GM21786 (cell line): ENCODE data around the gene IFI27L1.

Experiments
- ATAC-seq: cut with Tn5 transposase; IDR thresholded peaks from one replicate; pipeline ENCODE4 v1.9.1; 2021; ENCODE audit not compliant: unreplicated experiment

Gene IFI27L1

DNA sequence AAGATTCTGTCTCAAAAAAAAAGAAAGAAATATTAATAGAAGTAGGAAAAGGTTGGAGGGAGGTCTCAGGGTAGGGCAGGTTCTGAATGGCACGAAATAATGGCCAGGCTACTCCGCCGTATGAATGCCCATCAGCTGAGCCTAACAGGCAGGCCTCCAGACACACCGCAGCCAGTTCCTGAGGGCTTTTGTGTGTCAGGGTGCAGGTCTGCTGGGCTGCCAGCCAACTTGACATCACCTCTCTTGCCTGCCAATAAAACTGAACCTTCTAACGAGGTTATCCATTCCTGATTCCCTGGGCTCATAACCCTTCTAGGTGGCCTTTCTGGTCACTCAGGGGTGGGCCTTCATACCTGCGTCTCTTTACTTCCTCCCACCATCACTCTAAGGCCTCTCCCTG, 32.4 kb downstream of the IFI27L1 start:
- no peak for ATAC-seq

DNA sequence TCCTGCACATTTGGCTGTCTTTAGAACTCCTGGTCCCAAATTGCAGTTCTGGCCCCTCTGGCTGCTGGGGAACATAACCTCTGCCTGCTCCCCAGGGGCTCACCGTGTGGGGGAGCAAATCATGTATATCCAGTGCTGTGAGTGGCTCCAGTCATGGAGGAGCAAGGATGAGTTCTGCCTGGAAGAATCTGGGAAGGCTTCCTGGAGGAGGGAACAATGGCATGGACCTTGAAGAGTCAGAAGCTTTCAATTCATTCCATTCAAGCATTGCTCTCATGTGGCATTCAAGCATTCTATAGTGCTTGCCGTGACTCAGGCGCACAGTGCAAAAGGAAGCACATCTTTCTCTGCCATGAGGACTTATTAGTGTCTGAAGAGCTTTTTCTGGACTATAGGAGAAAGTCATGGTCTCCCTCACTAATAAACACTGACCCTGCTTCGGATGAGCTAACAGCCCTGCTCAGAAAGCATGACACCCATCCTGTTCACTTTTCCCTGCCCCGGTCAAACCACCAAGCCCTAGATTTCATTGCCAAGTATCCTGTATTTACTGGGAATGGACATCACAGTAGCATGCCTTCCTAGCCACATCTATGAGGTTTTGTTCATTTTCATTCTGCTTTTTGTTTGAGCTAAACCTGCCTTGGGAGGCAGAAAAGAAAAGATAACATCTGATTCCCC, 32.9 kb downstream of the IFI27L1 start:
- ATAC-seq, result no peak

DNA sequence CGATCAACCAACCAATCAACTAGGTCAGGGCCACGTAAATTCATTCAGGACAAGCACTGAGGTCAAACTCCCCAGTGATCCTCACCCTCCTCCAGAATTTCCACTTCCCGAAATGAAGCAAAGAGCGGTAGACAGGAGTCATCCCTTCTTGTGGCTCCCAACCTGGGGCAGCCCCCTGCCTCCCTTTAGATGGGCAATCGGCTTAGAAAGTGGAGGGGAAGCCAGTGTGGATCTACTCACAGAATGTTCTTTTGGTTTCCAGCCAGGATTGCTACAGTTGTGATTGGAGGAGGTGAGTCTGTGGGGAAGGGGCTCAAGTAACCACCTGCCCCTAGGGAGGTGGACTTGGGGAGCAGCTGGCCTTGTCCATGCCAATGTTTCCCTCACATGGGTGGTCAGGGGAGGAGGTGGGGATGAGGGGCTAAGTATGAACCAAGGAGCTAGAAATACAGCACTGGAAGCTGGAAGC, 33.5 kb downstream of the IFI27L1 start:
- no peak for ATAC-seq

DNA sequence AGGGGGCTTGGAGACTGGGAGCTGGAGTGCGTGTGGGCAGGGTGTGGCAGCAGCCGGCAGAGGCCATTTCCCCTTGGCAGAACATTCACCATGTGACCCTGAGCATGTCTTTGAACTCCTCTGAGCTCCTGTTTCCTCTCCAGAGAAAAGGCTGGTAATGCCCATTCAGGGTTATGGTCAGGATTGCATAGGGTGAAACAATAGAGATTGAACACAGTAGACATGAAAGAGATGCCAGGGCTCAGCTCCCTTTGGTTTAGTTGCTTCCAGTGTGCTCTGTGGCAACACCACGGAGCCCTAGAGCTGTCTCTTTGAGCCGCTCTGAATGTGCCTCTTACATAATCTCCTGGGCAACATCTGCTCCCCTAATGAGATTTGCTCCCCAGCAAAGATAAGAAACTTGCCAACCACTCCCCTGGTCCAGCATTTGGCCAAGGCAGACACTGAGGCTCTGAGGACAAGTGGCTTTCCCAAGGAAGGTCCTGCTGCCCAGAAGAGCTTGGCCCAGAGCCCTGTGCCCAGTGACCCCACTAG, 34.0 kb downstream of the IFI27L1 start:
- ATAC-seq, result no peak

DNA sequence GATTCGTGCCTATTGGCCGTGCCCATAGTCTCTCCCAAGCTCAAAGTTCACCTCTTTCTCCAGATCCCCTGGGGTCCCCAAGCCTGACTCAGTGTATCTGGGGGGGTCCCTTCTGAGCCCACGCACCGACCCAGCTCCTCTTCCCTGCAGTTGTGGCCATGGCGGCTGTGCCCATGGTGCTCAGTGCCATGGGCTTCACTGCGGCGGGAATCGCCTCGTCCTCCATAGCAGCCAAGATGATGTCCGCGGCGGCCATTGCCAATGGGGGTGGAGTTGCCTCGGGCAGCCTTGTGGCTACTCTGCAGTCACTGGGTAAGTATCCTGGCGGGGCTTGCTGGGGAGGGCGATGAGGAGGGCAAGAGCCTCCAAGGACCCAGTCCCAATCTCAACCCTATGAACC, 34.5 kb downstream of the IFI27L1 start:
- no peak for ATAC-seq

DNA sequence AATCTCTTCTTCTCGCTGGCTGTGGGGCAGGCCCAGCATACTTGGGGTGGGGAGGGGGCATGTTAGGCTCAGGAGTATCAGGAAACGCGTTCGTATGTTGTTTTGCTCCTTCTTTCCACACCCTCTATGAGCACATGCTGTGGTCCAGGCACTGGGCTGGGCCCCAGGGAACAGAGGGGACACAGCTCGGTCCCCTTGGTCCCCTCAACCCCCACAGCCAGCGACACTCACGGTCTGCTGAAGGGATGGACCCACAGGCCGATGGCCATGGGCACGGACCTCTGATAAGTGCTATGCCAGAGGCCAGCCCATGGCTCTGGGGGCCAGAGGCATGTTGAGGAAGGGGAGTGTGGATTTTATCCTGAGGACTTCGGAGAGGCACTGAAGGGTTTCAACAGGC, 35.6 kb downstream of the IFI27L1 start:
- no peak for ATAC-seq

DNA sequence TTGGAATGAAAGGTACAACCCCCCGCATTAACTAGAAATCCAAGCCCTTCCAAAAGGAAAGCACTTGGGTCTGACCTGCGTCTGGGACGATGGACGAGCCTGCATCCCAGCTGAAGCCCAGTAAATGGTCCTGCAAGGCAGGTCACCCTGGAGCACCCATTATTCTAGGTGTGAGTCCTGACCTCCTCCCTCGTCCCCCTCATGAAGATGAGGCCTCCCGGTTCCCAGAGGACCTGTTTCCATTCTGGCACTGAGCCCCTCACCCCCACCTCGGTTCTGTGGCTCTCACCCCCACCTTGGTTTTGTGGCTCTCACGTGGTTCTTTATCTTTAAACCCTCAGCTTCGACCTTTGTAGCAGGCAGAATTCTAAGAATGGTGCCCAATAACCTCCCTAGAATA, 36.7 kb downstream of the IFI27L1 start:
- ATAC-seq, result no peak

DNA sequence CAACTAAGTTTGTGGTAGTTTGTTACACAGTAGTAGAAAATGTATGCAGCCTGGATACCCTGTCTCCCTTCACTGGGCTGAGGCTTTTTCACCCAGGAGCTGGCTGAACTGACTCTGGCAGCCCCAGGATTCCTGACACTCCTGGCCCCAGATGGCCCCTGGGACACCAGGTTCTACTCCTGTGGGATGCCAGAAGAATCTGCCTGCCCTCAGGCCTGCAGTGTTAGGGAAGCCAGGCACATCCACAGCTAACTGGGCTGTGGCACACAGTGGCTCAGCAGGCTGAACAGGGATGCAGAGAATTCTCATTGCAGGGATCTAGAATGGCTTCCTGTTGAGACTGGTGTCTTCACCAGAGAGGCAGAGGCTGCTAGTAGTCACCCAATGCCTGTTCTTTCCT, 38.0 kb downstream of the IFI27L1 start:
- ATAC-seq, result no peak

DNA sequence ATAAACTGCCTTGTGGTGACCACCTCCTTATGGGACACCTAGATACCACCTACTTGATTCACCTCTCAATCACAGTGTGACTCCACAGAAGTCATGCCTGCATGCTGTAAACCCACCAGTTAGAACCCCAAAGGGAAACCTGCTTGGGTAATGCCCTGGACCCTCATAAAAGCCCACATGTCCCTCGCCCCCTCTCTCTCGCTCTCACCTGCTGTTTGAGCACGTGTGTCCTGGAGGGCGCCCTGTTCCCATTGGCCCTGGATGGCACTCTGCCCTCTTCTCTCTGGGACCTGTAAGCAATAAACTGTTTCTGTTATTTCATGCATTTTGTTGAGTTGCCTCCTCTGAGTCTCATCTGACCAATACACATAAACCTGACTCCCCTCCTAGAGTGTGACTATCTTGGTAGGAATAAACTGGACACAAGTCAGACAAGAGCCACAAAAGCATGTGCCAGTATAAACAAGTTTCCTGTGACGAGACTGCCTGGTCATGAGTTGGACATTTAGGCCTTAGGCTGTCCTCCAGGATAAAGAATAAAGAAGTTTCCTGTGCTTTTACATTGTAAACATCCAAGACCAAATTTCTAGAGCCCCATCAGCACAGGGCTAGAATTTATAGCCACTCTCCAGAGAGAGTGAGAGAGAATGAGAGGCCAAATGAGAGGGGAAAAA, 39.7 kb downstream of the IFI27L1 start:
- ATAC-seq, result no peak

DNA sequence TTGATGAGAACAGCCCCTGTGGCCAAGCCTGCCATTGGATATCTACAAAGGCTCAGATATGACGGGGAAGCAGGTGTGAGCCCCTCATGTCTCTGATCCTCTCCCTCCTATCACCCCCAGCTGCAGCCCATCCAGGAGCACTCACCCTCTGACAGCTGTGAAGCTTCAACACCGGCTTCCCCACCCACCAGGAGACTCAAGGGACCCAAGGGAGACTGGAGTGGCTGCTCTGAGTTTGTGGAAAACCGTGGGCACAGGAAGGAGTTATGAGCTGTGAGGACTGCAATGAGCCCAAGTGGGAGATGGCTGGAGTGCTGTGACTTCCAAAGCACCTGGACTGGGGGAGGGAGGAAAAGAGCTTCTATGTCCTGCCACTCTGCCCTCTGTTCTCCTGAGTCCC, 40.4 kb downstream of the IFI27L1 start:
- ATAC-seq, result no peak

DNA sequence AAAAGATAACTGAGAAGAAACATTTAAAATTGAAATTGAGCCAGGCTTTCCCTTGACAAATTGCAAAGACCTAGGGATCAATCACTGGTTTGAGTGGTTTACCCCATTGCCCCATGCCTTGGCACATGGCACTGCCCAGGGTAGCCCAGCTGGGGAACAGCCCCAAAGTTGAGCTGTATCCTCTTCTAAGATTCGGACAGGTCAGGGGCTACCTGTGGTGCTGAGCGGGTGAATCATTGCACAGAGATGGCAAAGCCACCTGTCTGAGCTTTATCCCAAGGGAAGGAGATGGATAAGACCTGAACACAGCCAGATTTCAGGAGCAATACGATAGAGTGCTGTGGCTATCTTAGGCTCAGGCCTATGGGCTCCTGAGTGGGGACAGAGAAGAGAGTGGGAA, 41.3 kb downstream of the IFI27L1 start:
- no peak for ATAC-seq

DNA sequence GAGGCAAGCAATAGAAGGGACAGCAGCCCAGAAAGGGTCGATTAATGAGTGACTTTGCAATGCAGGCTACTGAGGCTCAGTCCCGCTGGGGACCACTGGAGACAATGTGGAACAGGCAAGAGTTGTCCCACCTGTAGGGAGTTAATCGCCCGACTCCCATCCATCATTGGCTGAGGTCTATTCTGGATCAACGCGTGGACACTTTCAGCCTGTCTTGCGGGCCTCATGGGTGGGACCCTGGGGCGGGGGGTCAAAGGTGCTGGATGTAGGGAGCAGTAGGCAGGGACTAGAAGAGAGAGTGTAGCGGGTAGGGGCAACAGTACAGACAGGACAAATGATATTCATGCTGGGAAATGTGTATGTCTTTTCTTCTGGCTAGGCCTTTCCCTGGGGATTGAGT, 42.2 kb downstream of the IFI27L1 start:
- ATAC-seq, result no peak

DNA sequence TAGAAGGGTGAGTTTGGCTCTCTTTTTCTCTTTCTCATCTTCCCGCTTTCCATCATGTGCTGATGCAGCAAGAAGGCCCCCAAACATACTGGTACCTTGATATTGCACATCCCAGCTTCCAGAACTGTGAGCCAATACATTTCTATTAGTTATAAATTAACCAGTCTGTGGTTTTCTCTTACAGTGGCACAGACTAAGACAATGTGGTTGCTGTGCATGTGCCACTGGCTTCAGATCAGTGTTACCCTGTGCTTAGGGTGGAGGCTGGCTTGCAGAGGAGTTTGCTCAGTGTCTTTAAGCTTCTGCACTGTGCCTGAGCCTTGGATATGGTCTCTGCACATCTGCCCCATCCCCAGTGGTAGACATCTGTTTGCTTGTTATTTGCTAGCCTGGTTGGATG, 42.8 kb downstream of the IFI27L1 start:
- ATAC-seq, result no peak

DNA sequence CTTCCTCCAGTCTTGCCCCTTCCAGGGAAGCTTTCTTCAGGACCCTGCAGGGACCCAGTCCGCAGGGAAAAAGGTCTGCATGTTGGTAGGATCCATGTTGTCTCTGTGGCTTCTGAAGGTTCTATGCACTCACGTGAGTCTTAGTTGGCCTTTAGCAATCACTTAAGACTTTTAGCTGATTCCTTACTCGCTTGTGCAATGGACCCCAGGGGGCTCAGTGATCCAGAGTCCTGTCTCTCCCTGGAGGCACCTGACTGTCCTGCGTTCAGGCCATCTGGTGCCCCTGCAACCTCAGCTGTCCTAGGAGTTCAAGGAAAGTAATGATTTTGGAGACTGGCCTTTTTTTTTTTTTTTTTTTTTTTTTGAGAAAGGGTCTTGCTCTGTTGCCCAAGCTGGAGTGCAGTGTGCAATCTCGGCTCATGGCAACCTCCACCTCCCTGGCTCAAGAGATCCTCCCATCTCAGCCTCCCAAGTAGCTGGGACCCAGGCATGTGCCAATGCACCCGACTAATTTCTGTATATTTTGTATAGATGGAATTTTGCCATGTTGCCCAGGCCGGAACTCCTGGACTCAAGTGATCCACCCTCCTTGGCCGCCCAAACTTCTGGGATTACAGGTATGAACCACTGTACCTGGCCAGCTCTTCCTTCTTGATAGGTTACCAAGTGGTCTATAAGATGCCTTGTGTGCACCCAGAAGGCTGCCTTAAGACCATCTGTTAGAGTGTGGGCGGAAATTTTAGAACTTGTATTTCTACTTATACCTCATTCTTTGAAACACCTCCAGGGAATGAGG, 43.7 kb downstream of the IFI27L1 start:
- ATAC-seq, result no peak

DNA sequence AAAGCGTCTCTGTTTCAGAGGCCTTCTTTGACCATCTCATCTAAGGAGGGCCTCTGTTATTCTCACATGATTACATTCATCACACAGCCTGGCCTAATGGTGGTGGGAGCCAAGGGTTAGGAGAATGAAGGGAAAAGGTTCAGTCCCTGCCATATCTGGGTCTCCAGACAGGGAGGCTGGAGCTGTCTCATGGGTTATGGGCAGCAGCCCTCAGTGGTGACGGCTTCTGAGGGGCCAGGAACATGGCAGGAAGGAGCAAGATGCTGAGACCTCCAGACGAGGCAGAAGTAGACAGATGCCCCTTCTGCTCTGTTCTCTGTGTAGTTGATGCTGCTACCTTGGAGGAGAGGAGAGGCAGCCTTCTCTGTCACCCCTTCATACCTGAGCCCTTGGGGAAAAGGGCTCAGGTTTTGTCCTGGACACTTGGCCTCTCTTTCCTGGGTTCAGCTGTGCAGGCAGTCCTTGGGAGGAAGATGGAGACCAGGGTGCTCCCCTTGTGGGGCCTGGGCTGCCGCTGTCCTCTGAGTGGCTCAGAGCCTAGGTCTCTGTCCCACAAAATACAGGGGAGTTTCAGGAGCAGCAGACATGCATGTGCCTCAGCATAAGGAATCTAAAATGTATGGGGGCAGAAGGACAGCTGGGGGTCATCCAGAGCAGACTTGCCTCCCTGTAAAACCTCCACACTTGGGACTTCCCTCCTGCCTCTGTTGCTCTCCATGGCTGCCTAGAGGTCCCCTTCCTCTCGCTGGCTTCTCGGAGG, 44.7 kb downstream of the IFI27L1 start:
- ATAC-seq, result no peak

DNA sequence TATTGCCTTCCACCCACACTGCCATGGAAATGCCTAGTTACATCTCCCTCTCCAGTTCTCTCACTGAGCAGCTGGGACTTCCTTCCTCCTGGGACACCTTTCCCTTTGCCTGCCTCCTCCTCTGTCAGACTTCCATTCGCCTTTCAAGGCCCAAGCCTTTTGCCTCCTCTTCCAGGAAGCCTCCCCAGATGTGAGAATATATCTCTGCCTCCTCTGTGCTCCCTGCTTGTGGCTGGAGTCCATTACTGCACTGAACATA, 45.2 kb downstream of the IFI27L1 start:
- ATAC-seq, result no peak

DNA sequence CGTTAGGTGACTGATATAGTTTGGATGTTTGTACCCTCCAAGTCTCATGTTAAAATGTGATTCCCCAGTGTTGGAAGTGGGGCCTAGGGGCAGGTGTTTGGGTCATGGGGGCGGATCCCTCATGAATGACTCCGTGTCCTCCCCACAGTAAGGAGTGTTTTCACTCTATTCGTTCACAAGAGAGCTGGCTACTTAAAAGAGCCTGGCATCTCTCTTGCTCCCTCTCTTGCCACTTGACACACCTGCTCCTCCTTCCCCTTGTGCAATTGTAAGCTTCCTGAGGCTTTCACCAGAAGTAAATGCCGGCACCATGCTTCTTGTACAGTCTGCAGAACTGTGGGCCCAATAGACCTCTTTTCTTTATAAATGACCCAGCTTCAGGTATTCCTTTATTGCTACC, 45.7 kb downstream of the IFI27L1 start:
- ATAC-seq, result no peak

DNA sequence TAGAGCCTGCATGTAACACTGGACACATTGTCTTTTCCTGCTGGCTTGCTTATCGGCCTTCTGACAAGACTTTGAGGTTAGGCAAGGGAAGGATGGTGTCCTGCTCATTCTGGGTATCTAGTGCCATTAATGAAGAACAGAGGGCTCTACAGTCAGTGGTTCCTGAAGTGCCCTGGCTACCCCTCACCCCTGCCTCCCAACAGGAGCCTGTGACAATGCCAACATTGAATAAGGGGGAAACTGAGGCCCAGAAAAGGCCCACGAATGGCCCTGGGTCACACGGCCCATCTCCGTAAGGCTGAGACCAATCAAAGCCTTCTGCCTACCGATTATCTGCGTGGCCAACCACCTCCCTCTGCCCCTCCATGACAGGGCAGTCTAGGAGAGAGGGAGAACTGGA, 46.2 kb downstream of the IFI27L1 start:
- ATAC-seq, result no peak

DNA sequence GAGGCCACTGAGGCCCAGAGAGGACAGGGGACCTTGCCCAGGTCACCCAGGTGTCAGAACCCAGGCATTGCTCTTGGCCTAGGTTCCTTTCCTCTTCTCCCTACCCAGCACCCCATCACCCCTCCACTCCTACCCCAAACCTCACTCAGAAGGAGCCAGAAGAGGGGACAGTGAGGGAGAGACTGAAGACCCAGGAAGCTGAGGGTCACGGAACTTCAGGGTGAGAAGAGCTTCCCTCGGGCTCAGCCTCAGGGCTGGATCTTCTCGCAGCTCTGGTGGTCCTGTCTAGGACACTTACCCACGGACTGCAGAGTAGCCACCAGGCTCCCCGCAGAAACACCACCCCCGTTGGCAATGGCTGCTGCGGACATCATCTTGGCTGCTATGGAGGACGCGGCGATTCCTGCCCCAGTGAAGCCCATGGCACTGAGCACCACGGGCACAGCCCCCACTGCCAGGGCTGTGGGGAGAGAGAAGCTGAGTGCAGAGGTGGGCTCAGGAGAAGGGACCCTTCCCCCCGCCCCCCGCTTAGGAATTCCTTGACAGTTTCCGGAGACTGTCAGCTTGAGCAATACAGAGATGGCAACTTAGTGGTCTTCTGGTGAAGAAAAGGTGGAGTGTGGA, 47.2 kb downstream of the IFI27L1 start:
- no peak for ATAC-seq

DNA sequence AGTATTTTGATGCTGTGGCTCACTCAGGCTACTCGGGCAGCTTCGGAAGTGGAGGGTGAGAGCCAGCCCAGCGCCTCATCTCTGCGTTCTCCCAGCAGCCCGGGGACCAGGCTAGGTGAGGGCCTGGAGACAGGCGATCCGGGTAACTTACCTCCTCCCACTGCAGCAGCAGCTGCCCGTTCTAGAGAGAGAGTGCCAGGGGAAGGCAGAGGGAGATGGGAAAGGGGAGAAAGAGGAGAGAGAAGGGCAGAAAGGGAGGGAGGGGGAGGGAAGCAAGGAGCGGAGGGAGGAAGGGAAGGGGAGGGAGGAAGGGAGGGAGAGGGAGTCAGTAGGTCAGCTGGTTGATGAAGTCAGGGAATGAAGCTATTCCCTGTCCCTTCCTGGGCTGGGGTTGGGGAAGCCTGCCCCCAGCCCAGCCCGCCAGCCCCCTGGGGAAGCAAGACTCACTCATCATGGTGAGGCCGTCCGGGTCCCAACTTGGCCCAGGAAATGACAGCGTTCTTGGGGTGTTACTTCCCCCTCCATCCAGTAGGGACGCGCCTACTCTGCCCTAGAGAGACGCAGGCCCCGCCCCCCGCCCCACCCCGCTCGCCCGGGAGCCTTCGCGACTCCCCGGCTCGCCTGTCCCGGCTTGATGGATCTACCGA, 48.1 kb downstream of the IFI27L1 start, which contains the start of gene IFI27L2:
TSS of gene IFI27L2 (minus strand) at position 494 of the 647 bp plus-strand sequence. CDS start at position 454, 40 bp downstream.
- ATAC-seq, result peak; percentile 94
